Measurements from ENCODE around the gene ANKRD12. TPM values are rescaled to one million over a fixed set of nuclear protein-coding genes. Genes with fewer than 3 reads are reported as not detected.

Gene ANKRD12
- polyA plus RNA-seq, 1 donor (not counting 4 experiments of a cell fraction or from before 2014, with no cell fraction given) = 8.0 TPM

GRCh38 chr18:9223356-9223755 is 86.8 kb downstream of the ANKRD12 start:
- Histone ChIP-seq H3K27ac (ENCODE audit: control insufficient read depth, insufficient read depth, low read length) (no peak overlapping the region), H3K9me3 (ENCODE audit: control insufficient read depth, low read depth, low read length) (no peaks in the 10 kb centered on the region), H4K20me1 (ENCODE audit: control insufficient read depth, extremely low read depth, insufficient read depth, low read length) (no peaks in the 10 kb centered on the region), H3K79me2 (ENCODE audit: control insufficient read depth, insufficient read depth, low read length) (no peaks in the 10 kb centered on the region), H3K27me3 (ENCODE audit: control insufficient read depth, extremely low read depth, insufficient read depth, low read length) (no peaks in the 10 kb centered on the region), H3K36me3 (ENCODE audit: control insufficient read depth in 2 of 2, extremely low read depth in 1 of 2, insufficient read depth in 2 of 2, low read length in 2 of 2) (peaks cover 0 to 6% of the 10 kb centered on the region in 2 experiments), H3K9ac (ENCODE audit: control insufficient read depth, extremely low read depth, insufficient read depth, low read length) (no peak overlapping the region), H3K4me1 (ENCODE audit: control insufficient read depth, extremely low read depth, insufficient read depth, low read length) (no peaks in the 10 kb centered on the region), H3K9me1 (ENCODE audit: control insufficient read depth, extremely low read depth, insufficient read depth, low read length) (no peaks in the 10 kb centered on the region), H2AFZ (ENCODE audit: control insufficient read depth, low read length) (no peak overlapping the region), H3K4me3 (ENCODE audit: control insufficient read depth in 2 of 3, extremely low read depth in 1 of 3, insufficient read depth in 2 of 3, low read depth in 1 of 3, low read length in 3 of 3) (no peak overlapping the region), H3K4me2 (ENCODE audit: control insufficient read depth, extremely low read depth, insufficient read depth, low read depth, low read length) (no peak overlapping the region)
- no peak for FAIRE-seq
- DNase-seq (ENCODE audit: low read depth, low spot score) = no peak
- TF ChIP-seq EZH2 (IDR thresholded peaks at IDR 0.05; ENCODE audit: low read length) (no peak), CTCF (optimal IDR thresholded peaks at IDR 0.05 in 1 of 3, IDR thresholded peaks at IDR 0.05 in 1 of 3, conservative IDR thresholded peaks at IDR 0.05 in 1 of 3; ENCODE audit: extremely low read depth in 1 of 3, insufficient read depth in 2 of 3, low read length in 3 of 3) (no peak)
- dilution Hi-C loops (cut with MboI; ENCODE audit: extremely low pct_ligation_motif_present, low sequenced_read_pairs) = no loop called here

GRCh38 chr18:9226463-9226862 is 89.9 kb downstream of the ANKRD12 start:
- Histone ChIP-seq H3K9ac (ENCODE audit: control insufficient read depth, extremely low read depth, insufficient read depth, low read length) (no peak overlapping the region), H3K27me3 (ENCODE audit: control insufficient read depth, extremely low read depth, insufficient read depth, low read length) (no peaks in the 10 kb centered on the region), H4K20me1 (ENCODE audit: control insufficient read depth, extremely low read depth, insufficient read depth, low read length) (no peaks in the 10 kb centered on the region), H3K27ac (ENCODE audit: control insufficient read depth, insufficient read depth, low read length) (no peak overlapping the region), H2AFZ (ENCODE audit: control insufficient read depth, low read length) (no peak overlapping the region), H3K36me3 (ENCODE audit: control insufficient read depth in 2 of 2, extremely low read depth in 1 of 2, insufficient read depth in 2 of 2, low read length in 2 of 2) (peaks cover 0 to 6% of the 10 kb centered on the region in 2 experiments), H3K4me1 (ENCODE audit: control insufficient read depth, extremely low read depth, insufficient read depth, low read length) (no peaks in the 10 kb centered on the region), H3K9me3 (ENCODE audit: control insufficient read depth, low read depth, low read length) (no peaks in the 10 kb centered on the region), H3K4me2 (ENCODE audit: control insufficient read depth, extremely low read depth, insufficient read depth, low read depth, low read length) (no peak overlapping the region), H3K9me1 (ENCODE audit: control insufficient read depth, extremely low read depth, insufficient read depth, low read length) (no peaks in the 10 kb centered on the region), H3K4me3 (ENCODE audit: control insufficient read depth in 2 of 3, extremely low read depth in 1 of 3, insufficient read depth in 2 of 3, low read depth in 1 of 3, low read length in 3 of 3) (no peak overlapping the region), H3K79me2 (ENCODE audit: control insufficient read depth, insufficient read depth, low read length) (peaks cover 2% of the 10 kb centered on the region)
- DNase-seq (ENCODE audit: low read depth, low spot score) (no peak), FAIRE-seq (no peak)
- dilution Hi-C loops (cut with MboI; ENCODE audit: extremely low pct_ligation_motif_present, low sequenced_read_pairs) = no loop called here
- TF ChIP-seq EZH2 (IDR thresholded peaks at IDR 0.05; ENCODE audit: low read length) (no peak), CTCF (optimal IDR thresholded peaks at IDR 0.05 in 1 of 3, IDR thresholded peaks at IDR 0.05 in 1 of 3, conservative IDR thresholded peaks at IDR 0.05 in 1 of 3; ENCODE audit: extremely low read depth in 1 of 3, insufficient read depth in 2 of 3, low read length in 3 of 3) (no peak)
